ENCODE results near the gene CNTROB. TPM values are rescaled to one million over a fixed set of nuclear protein-coding genes. Genes with fewer than 3 reads are reported as not detected.

The CNTROB gene
- polyA plus RNA-seq, 1 donor from 2014 or later: 48.7 TPM

GRCh38 chr17:7972131-7972785 is 40.3 kb downstream of the CNTROB start:
- no peaks in the 10 kb centered on the region for H3K9me3 ChIP-seq (ENCODE audit: low read length)
- H3K4me2 ChIP-seq (ENCODE audit: low read length): no peak overlapping the region
- no peaks in the 10 kb centered on the region for H3K9me2 ChIP-seq (ENCODE audit: insufficient read depth, low read length)
- H3K4me3 ChIP-seq (ENCODE audit: low read length): no peak overlapping the region
- no peaks in the 10 kb centered on the region for H3K27me3 ChIP-seq (ENCODE audit: insufficient read depth, low read depth, low read length)
- no peaks in the 10 kb centered on the region for H3F3A ChIP-seq (ENCODE audit: insufficient read depth, low read length, poor library complexity, severe bottlenecking)
- H3K79me2 ChIP-seq (replicated peaks; ENCODE audit: insufficient read depth, low read length): no peaks in the 10 kb centered on the region
- no peak overlapping the region for H3K9ac ChIP-seq (ENCODE audit: low read length)
- no peak for TF ChIP-seq POLR2AphosphoS5 (IDR thresholded peaks at IDR 0.05)
- no peak for TF ChIP-seq REST (IDR thresholded peaks at IDR 0.05; ENCODE audit: borderline replicate concordance)
- no peak for TF ChIP-seq MXI1 (conservative IDR thresholded peaks at IDR 0.05; ENCODE audit: poor library complexity, severe bottlenecking)
- TF ChIP-seq CTCF (IDR thresholded peaks at IDR 0.05; ENCODE audit: poor library complexity, severe bottlenecking): no peak
- no peak for TF ChIP-seq EP300 (conservative IDR thresholded peaks at IDR 0.05; ENCODE audit: poor library complexity, severe bottlenecking)
- TF ChIP-seq RAD21 (conservative IDR thresholded peaks at IDR 0.05): no peak
- TF ChIP-seq TAF1 (IDR thresholded peaks at IDR 0.05; ENCODE audit: low read depth): no peak
- no peak for TF ChIP-seq SMC3 (conservative IDR thresholded peaks at IDR 0.05; ENCODE audit: poor library complexity)
- no peak for TF ChIP-seq EZH2 (IDR thresholded peaks at IDR 0.05; ENCODE audit: borderline replicate concordance, insufficient read depth, low read length, poor library complexity, severe bottlenecking)
- no peak overlapping the region for H2AFZ ChIP-seq (ENCODE audit: low read depth, low read length)
- H4K20me1 ChIP-seq (ENCODE audit: insufficient read depth): no peaks in the 10 kb centered on the region
- no peak overlapping the region for H3K27ac ChIP-seq (ENCODE audit: low read length)
- H3K36me3 ChIP-seq (ENCODE audit: insufficient read depth, low read length): no peaks in the 10 kb centered on the region

- no peak overlapping the region for H3K4me2 ChIP-seq (ENCODE audit: low read length)
- H3K9me2 ChIP-seq (ENCODE audit: insufficient read depth, low read length): no peaks in the 10 kb centered on the region
- no peaks in the 10 kb centered on the region for H3K36me3 ChIP-seq (ENCODE audit: insufficient read depth, low read length)
- TF ChIP-seq REST (IDR thresholded peaks at IDR 0.05; ENCODE audit: borderline replicate concordance): no peak
- TF ChIP-seq CTCF (IDR thresholded peaks at IDR 0.05; ENCODE audit: poor library complexity, severe bottlenecking): no peak
- no peak for TF ChIP-seq EP300 (conservative IDR thresholded peaks at IDR 0.05; ENCODE audit: poor library complexity, severe bottlenecking)
- TF ChIP-seq POLR2AphosphoS5 (IDR thresholded peaks at IDR 0.05): no peak
- no peak for TF ChIP-seq SMC3 (conservative IDR thresholded peaks at IDR 0.05; ENCODE audit: poor library complexity)
- TF ChIP-seq TAF1 (IDR thresholded peaks at IDR 0.05; ENCODE audit: low read depth): no peak
- TF ChIP-seq EZH2 (IDR thresholded peaks at IDR 0.05; ENCODE audit: borderline replicate concordance, insufficient read depth, low read length, poor library complexity, severe bottlenecking): no peak
- no peak for TF ChIP-seq MXI1 (conservative IDR thresholded peaks at IDR 0.05; ENCODE audit: poor library complexity, severe bottlenecking)
- TF ChIP-seq RAD21 (conservative IDR thresholded peaks at IDR 0.05): no peak
- H3K27ac ChIP-seq (ENCODE audit: low read length): no peak overlapping the region
- H3K9ac ChIP-seq (ENCODE audit: low read length): no peak overlapping the region
- no peaks in the 10 kb centered on the region for H3K79me2 ChIP-seq (replicated peaks; ENCODE audit: insufficient read depth, low read length)
- no peak overlapping the region for H2AFZ ChIP-seq (ENCODE audit: low read depth, low read length)
- H3K4me3 ChIP-seq (ENCODE audit: low read length): no peak overlapping the region
- H3F3A ChIP-seq (ENCODE audit: insufficient read depth, low read length, poor library complexity, severe bottlenecking): no peaks in the 10 kb centered on the region
- H3K27me3 ChIP-seq (ENCODE audit: insufficient read depth, low read depth, low read length): no peaks in the 10 kb centered on the region
- no peaks in the 10 kb centered on the region for H3K9me3 ChIP-seq (ENCODE audit: low read length)
- H4K20me1 ChIP-seq (ENCODE audit: insufficient read depth): no peaks in the 10 kb centered on the region
These were observed 42.7 kb downstream of the CNTROB start for GRCh38 chr17:7974638-7975131.

All from neural cell (in vitro differentiated cells).